Progenitor cell of endocrine pancreas (in vitro differentiated cells): ENCODE data around the gene LLGL2. TPM values are rescaled to one million over a fixed set of nuclear protein-coding genes. Genes with fewer than 3 reads are reported as not detected.

Experiments used
- DNase-seq: peaks from one replicate; pipeline ENCODE4 v3.0.0; 2021; ENCODE audit warnings: low spot score; ENCODE audit not compliant: unreplicated experiment
- H3K27ac Mint-ChIP-seq: 2 replicates; pipeline ENCODE4 v1.8.0; 2021; ENCODE audit warnings: mild to moderate bottlenecking, moderate library complexity, mixed read lengths
- H3K27me3 Mint-ChIP-seq: 2 replicates; pipeline ENCODE4 v1.8.0; 2021; ENCODE audit warnings: mixed read lengths
- H3K36me3 Mint-ChIP-seq: 2 replicates; pipeline ENCODE4 v1.8.0; 2022; ENCODE audit warnings: mixed read lengths; ENCODE audit not compliant: insufficient read depth
- H3K4me1 Mint-ChIP-seq: 2 replicates; pipeline ENCODE4 v1.8.0; 2021; ENCODE audit warnings: low read depth, mixed read lengths
- H3K4me3 Mint-ChIP-seq: 2 replicates; pipeline ENCODE4 v1.8.0; 2021; ENCODE audit warnings: low read depth, mild to moderate bottlenecking, moderate library complexity, mixed read lengths
- H3K9me3 Mint-ChIP-seq: 2 replicates; pipeline ENCODE4 v1.8.0; 2021; ENCODE audit warnings: low read depth, mixed read lengths
- microRNA-seq: library from miRNA; unstranded; fragments of <30 nt; microRNA quantifications from one replicate; pipeline ENCODE4 v1.1.0, GENCODE V29; 2020; ENCODE audit warnings: borderline number of aligned reads; ENCODE audit not compliant: unreplicated experiment
- total RNA-seq: library from RNA; stranded (reverse); gene quantifications from 2 replicates; pipeline ENCODE4 v1.2.1, GENCODE V29; 2021
- TF ChIP-seq, protein P1 (sequence below): fragments of 200-600 bp; sonication (generic); IDR thresholded peaks from one replicate; pipeline ENCODE4 v1.5.0; 2021; ENCODE audit warnings: antibody characterized with exemption, mild to moderate bottlenecking; ENCODE audit not compliant: unreplicated experiment

LLGL2 gene
- total RNA-seq, 1 donor from 2014 or later: 235 TPM

DNA sequence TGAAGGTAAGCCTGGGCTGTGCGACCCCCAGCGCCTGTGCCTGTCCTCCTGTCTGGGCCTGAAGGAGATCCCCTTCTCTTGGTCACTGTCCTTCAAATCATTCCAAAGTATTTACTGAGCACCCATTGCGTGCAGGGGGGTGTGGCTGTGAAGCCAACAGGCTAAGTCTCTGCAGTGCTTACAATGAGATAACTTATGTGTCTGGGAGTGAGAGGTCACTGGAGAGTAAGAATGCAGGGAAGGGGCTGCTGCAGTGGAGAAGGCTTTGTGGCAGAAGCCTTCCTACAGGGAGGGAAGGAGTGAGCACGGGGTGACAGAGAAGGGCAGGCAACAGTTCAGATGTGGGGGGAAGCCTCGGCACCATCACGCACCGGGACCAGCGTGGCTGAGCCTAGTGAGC lies 96.6 kb downstream of the LLGL2 start:
- no peak overlapping the region for H3K27ac Mint-ChIP-seq
- H3K27me3 Mint-ChIP-seq: no peaks in the 10 kb centered on the region
- H3K36me3 Mint-ChIP-seq: peaks cover 6% of the 10 kb centered on the region
- H3K4me1 Mint-ChIP-seq: no peaks in the 10 kb centered on the region
- TF ChIP-seq, protein P1, sequence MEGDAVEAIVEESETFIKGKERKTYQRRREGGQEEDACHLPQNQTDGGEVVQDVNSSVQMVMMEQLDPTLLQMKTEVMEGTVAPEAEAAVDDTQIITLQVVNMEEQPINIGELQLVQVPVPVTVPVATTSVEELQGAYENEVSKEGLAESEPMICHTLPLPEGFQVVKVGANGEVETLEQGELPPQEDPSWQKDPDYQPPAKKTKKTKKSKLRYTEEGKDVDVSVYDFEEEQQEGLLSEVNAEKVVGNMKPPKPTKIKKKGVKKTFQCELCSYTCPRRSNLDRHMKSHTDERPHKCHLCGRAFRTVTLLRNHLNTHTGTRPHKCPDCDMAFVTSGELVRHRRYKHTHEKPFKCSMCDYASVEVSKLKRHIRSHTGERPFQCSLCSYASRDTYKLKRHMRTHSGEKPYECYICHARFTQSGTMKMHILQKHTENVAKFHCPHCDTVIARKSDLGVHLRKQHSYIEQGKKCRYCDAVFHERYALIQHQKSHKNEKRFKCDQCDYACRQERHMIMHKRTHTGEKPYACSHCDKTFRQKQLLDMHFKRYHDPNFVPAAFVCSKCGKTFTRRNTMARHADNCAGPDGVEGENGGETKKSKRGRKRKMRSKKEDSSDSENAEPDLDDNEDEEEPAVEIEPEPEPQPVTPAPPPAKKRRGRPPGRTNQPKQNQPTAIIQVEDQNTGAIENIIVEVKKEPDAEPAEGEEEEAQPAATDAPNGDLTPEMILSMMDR: no peak
- H3K4me3 Mint-ChIP-seq: no peak overlapping the region
- H3K9me3 Mint-ChIP-seq: no peaks in the 10 kb centered on the region
- DNase-seq: no peak

DNA sequence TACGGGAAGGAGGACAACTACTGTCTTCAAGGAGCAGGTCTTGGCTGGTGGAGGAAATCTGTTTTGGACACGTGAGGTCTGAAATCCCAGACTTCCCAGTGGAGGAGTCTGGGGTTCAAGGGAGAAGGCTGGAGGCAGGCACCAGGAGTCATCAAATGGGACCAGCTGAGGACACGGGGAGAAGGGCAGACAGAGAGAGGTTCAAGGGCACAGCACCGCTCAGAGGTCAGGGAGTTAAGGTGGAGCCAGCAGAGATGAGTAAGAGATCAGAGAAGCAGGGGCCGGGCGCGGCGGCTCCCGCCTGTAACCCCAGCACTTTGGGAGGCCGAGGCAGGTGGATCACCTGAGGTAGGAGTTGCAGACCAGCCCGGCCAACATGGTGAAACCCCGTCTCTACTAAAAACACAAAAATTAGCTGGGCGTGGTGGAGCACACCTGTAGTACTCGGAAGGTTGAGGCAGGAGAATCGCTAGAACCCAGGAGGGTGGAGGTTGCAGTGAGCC lies 97.3 kb downstream of the LLGL2 start:
- peaks cover 5% of the 10 kb centered on the region for H3K36me3 Mint-ChIP-seq
- H3K4me3 Mint-ChIP-seq: no peak overlapping the region

DNA sequence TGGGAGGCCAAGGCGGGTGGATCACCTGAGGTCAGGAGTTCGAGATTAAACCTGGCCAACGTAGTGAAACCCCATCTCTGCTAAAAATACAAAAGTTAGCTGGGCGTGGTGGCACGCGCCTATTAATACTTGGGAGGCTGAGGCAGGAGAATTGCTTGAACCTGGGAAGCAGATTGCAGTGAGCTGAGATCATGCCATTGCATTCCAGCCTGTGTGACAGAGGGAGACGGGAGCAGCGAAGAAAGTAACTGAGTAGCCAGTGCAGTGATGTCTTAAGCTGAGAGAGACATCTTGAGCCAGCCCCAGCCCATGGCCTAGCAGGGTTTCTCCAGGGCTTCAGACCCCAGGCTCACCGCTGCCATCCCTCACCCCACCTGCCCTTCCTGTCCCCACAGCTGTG lies 97.9 kb downstream of the LLGL2 start:
- TF ChIP-seq, protein P1: no peak
- DNase-seq: no peak
- H3K27ac Mint-ChIP-seq: no peak overlapping the region
- H3K4me1 Mint-ChIP-seq: no peaks in the 10 kb centered on the region
- no peaks in the 10 kb centered on the region for H3K9me3 Mint-ChIP-seq
- no peaks in the 10 kb centered on the region for H3K27me3 Mint-ChIP-seq
- peaks cover 5% of the 10 kb centered on the region for H3K36me3 Mint-ChIP-seq
- no peak overlapping the region for H3K4me3 Mint-ChIP-seq

More for the DNA sequence above, 97.3 kb downstream of the LLGL2 start:
- TF ChIP-seq, protein P1: no peak
- Mint-ChIP-seq H3K27me3 (no peaks in the 10 kb centered on the region), H3K9me3 (no peaks in the 10 kb centered on the region), H3K27ac (no peak overlapping the region), H3K4me1 (no peaks in the 10 kb centered on the region)
- DNase-seq: no peak

- Mint-ChIP-seq H3K9me3 (no peaks in the 10 kb centered on the region), H3K27ac (no peak overlapping the region), H3K4me3 (no peak overlapping the region), H3K27me3 (no peaks in the 10 kb centered on the region), H3K36me3 (peaks cover 5% of the 10 kb centered on the region), H3K4me1 (no peaks in the 10 kb centered on the region)
- TF ChIP-seq, protein P1: no peak
- DNase-seq: no peak
These were observed 98.5 kb downstream of the LLGL2 start for GRCh38 chr17:75624021-75624420.

Small RNA genes within 50 kb of the gene (microRNA-seq; reads per million reads assigned to microRNA genes)
- not detected for gene MIR6785

Other genes with a start within 250 kb of the LLGL2 start
- gene SLC25A19, start 236.3 kb upstream of the LLGL2 start, total RNA-seq: 14.1 and 18.4 TPM in 2 replicates
- 84.8 and 87.5 TPM in 2 replicates for gene GRB2, start 120.0 kb upstream of the LLGL2 start, total RNA-seq
- 168 and 197 TPM in 2 replicates for gene TMEM94, start 69.1 kb upstream of the LLGL2 start, total RNA-seq
- 47.6 and 50.6 TPM in 2 replicates for gene CASKIN2, start 10.2 kb upstream of the LLGL2 start, total RNA-seq
- gene TSEN54, start 9.2 kb upstream of the LLGL2 start, total RNA-seq: 56.0 and 56.4 TPM in 2 replicates
- 336 and 337 TPM in 2 replicates for gene MYO15B, start 62.1 kb downstream of the LLGL2 start, total RNA-seq
- gene SMIM5, start 107.7 kb downstream of the LLGL2 start, total RNA-seq: 3.3 and 4.4 TPM in 2 replicates
- gene RECQL5, start 141.5 kb downstream of the LLGL2 start, total RNA-seq: 66.8 and 67.7 TPM in 2 replicates
- gene SAP30BP, start 141.6 kb downstream of the LLGL2 start, total RNA-seq: 102 and 103 TPM in 2 replicates
- 9.7 and 14.8 TPM in 2 replicates for gene ITGB4, start 195.8 kb downstream of the LLGL2 start, total RNA-seq
- gene GALK1, start 239.5 kb downstream of the LLGL2 start, total RNA-seq: 11.2 and 12.7 TPM in 2 replicates